GM12878 (cell line): ENCODE measurements around the gene MRPS18A. TPM values are rescaled to one million over a fixed set of nuclear protein-coding genes. Genes with fewer than 3 reads are reported as not detected.
A peak's percentile ranks its signal among the peaks of the same experiment; 100 is the strongest.

Experiments
- BCLAF1 ChIP-seq: fragments of 450-650 bp; IDR thresholded peaks from 2 replicates; pipeline ENCODE4 v1.6.1; 2017; ENCODE audit warnings: antibody characterized with exemption, mild to moderate bottlenecking, moderate library complexity
- BHLHE40 ChIP-seq, 2 experiments: fragments of 450-650 bp in 1 of 2; IDR thresholded peaks; 2 replicates each; pipeline ENCODE4 v1.6.1; 2011 to 2017; ENCODE audit warnings: low read depth in 2 of 2, borderline replicate concordance in 1 of 2, improper control_type of control experiment in 1 of 2, low read length in 1 of 2, mild to moderate bottlenecking in 1 of 2
- CBX5 ChIP-seq: sonication (generic); IDR thresholded peaks from 2 replicates; pipeline ENCODE4 v1.6.1; 2016; ENCODE audit warnings: low read depth, moderate library complexity, mild to moderate bottlenecking, inconsistent platforms
- DPF2 ChIP-seq: fragments of 450-650 bp; IDR thresholded peaks from 2 replicates; pipeline ENCODE4 v1.6.1; 2017; ENCODE audit warnings: mild to moderate bottlenecking
- ELK1 ChIP-seq: IDR thresholded peaks from 2 replicates; pipeline ENCODE4 v1.6.1; 2012; ENCODE audit warnings: low read depth, low read length, improper control_type of control experiment
- ESRRA ChIP-seq: IDR thresholded peaks from 2 replicates; pipeline ENCODE4 v1.6.1; 2012; ENCODE audit warnings: mild to moderate bottlenecking, low read length, improper control_type of control experiment
- HDAC2 ChIP-seq: fragments of 200-600 bp; sonication (generic); IDR thresholded peaks from 2 replicates; pipeline ENCODE4 v1.6.1; 2017
- HDGF ChIP-seq: fragments of 450-650 bp; IDR thresholded peaks from 2 replicates; pipeline ENCODE4 v1.6.1; 2016; ENCODE audit warnings: antibody characterized with exemption
- IRF5 ChIP-seq: fragments of 450-650 bp; IDR thresholded peaks from 2 replicates; pipeline ENCODE4 v1.6.1; 2017; ENCODE audit warnings: borderline replicate concordance
- JUND ChIP-seq: IDR thresholded peaks from 2 replicates; pipeline ENCODE4 v1.6.1; 2012; ENCODE audit warnings: low read depth, mild to moderate bottlenecking, low read length, improper control_type of control experiment, moderate library complexity
- KAT2A ChIP-seq: conservative IDR thresholded peaks from 2 replicates; pipeline ENCODE4 v1.6.1; 2011; ENCODE audit warnings: low read depth, low read length; ENCODE audit not compliant: control insufficient read depth
- KLF5 ChIP-seq: fragments of 450-650 bp; IDR thresholded peaks from 2 replicates; pipeline ENCODE4 v1.6.1; 2014; ENCODE audit warnings: mild to moderate bottlenecking; ENCODE audit not compliant: partially characterized antibody
- MTA2 ChIP-seq: fragments of 450-650 bp; IDR thresholded peaks from 2 replicates; pipeline ENCODE4 v1.6.1; 2016; ENCODE audit warnings: low read depth, mild to moderate bottlenecking, moderate library complexity
- NR2C2 ChIP-seq: IDR thresholded peaks from 2 replicates; pipeline ENCODE4 v1.6.1; 2011; ENCODE audit warnings: borderline replicate concordance, low read depth; ENCODE audit not compliant: control insufficient read depth, insufficient read length
- NR2F1 ChIP-seq: fragments of 450-650 bp; conservative IDR thresholded peaks from 2 replicates; pipeline ENCODE4 v1.6.1; 2017; ENCODE audit warnings: mild to moderate bottlenecking
- PBX3 ChIP-seq: IDR thresholded peaks from 2 replicates; pipeline ENCODE4 v1.6.1; 2011; ENCODE audit warnings: mild to moderate bottlenecking, low read depth, low read length, moderate library complexity; ENCODE audit not compliant: insufficient replicate concordance
- RB1 ChIP-seq: fragments of 450-650 bp; formaldehyde crosslinking; IDR thresholded peaks from 2 replicates; pipeline ENCODE4 v1.6.1; 2017; ENCODE audit warnings: mild to moderate bottlenecking, borderline replicate concordance
- SIX5 ChIP-seq: IDR thresholded peaks from 2 replicates; pipeline ENCODE4 v1.6.1; 2011; ENCODE audit warnings: mild to moderate bottlenecking, low read depth, low read length, moderate library complexity; ENCODE audit not compliant: severe bottlenecking
- SMAD1 ChIP-seq: fragments of 450-650 bp; IDR thresholded peaks from 2 replicates; pipeline ENCODE4 v1.6.1; 2018; ENCODE audit warnings: mild to moderate bottlenecking, low read depth; ENCODE audit not compliant: partially characterized antibody
- TARDBP ChIP-seq: IDR thresholded peaks from 2 replicates; pipeline ENCODE4 v1.6.1; 2016; ENCODE audit warnings: borderline replicate concordance
- ZBED1 ChIP-seq: IDR thresholded peaks from 2 replicates; pipeline ENCODE4 v1.6.1; 2016; ENCODE audit warnings: borderline replicate concordance
- ZNF207 ChIP-seq: fragments of 450-650 bp; IDR thresholded peaks from 2 replicates; pipeline ENCODE4 v1.6.1; 2014; ENCODE audit warnings: antibody characterized with exemption, mild to moderate bottlenecking, borderline replicate concordance
- polyA plus RNA-seq, 11 experiments: library from polyadenylated mRNA; depleted of rRNA in 4 of 11; unstranded in 6 of 11; stranded (reverse) in 5 of 11; fragments of >200 nt; fragmentation: Nextera tagmentation in 4 of 11; fragmentation: Illumina TruSeq in 1 of 11; extraction: Ambion mirVana in 4 of 11; extraction: Trizol in 1 of 11; gene quantifications; 1 replicate in 1 of 11; 2 replicates in 10 of 11; pipeline versions ENCODE4 v1.2.1 to v1.2.3, GENCODE V29; 2011 to 2016; ENCODE audit warnings: inconsistent platforms in 2 of 11, missing spikeins in 2 of 11, low read depth in 1 of 11
- total RNA-seq, 4 experiments: library from RNA; depleted of rRNA in 3 of 4; stranded (reverse); fragments of >200 nt in 3 of 4; fragmentation: Illumina TruSeq in 1 of 4; extraction: Trizol in 1 of 4; gene quantifications; 2 replicates each; pipeline versions ENCODE4 v1.2.1 to v1.2.3, GENCODE V29; 2013 to 2021

The MRPS18A gene
- total and polyA plus RNA-seq, 10 of the 15 experiments (the other 5 are each of a cell fraction or from before 2014, with no cell fraction given): 66.3 to 158 (median 98.7) TPM

- no peak for TF ChIP-seq PBX3
- TF ChIP-seq ZNF207: no peak
- no peak for TF ChIP-seq SIX5
- TF ChIP-seq HDGF: no peak
- TF ChIP-seq ESRRA: 0 out of 2 replicates have a peak, but pooled peaks have one; percentile 56
- peak; percentile 68 to 80; a peak in 3 of 4 replicates for TF ChIP-seq BHLHE40 (IDR thresholded peaks at IDR 0.05; ENCODE audit: borderline replicate concordance in 1 of 2, low read depth in 2 of 2, low read length in 1 of 2)
- TF ChIP-seq KLF5: no peak
- TF ChIP-seq TARDBP: peak; percentile 22; the same call in 1 of the 2 replicates
- TF ChIP-seq SMAD1: no peak
- TF ChIP-seq DPF2: no peak
- TF ChIP-seq IRF5: no peak
- TF ChIP-seq JUND: no peak
- TF ChIP-seq ELK1: 0 out of 2 replicates have a peak, but pooled peaks have one; percentile 22
- TF ChIP-seq MTA2: peak; percentile 61; the same call in 1 of the 2 replicates
- TF ChIP-seq KAT2A: no peak
- no peak for TF ChIP-seq RB1
- no peak for TF ChIP-seq CBX5
- no peak for TF ChIP-seq HDAC2
- no peak for TF ChIP-seq BCLAF1
- no peak for TF ChIP-seq NR2F1
- TF ChIP-seq ZBED1: no peak
- TF ChIP-seq NR2C2: no peak
These were observed 26.9 kb upstream of the MRPS18A start (continued) for GRCh38 chr6:43714311-43715055.
